ENCODE data around the gene RAB35. TPM values are rescaled to one million over a fixed set of nuclear protein-coding genes. Genes with fewer than 3 reads are reported as not detected.

The RAB35 gene
- total RNA-seq, 1 donor from 2014 or later, result 44.4 TPM

- H3K36me3 Mint-ChIP-seq (ENCODE audit: low read depth), result peaks cover 60% of the 10 kb centered on the region
- DNase-seq (ENCODE audit: low spot score), result no peak
- no peaks in the 10 kb centered on the region for H3K4me1 Mint-ChIP-seq (ENCODE audit: low read depth)
- no peak overlapping the region for H3K27ac Mint-ChIP-seq (ENCODE audit: unreplicated experiment)
- no peaks in the 10 kb centered on the region for H3K9me3 Mint-ChIP-seq (ENCODE audit: low read depth)
- no peaks in the 10 kb centered on the region for H3K27me3 Mint-ChIP-seq (ENCODE audit: low read depth)
- no peak overlapping the region for H3K4me3 Mint-ChIP-seq (ENCODE audit: unreplicated experiment)
- no peak for TF ChIP-seq CTCF (IDR thresholded peaks at IDR 0.05)
These were observed 41.8 kb upstream of the RAB35 start for GRCh38 chr12:120158351-120158750.

GRCh38 chr12:120157678-120158077 is 41.1 kb upstream of the RAB35 start:
- no peak for TF ChIP-seq CTCF (IDR thresholded peaks at IDR 0.05)
- Mint-ChIP-seq H3K9me3 (ENCODE audit: low read depth) (no peaks in the 10 kb centered on the region), H3K27ac (ENCODE audit: unreplicated experiment) (no peak overlapping the region), H3K4me1 (ENCODE audit: low read depth) (no peaks in the 10 kb centered on the region), H3K4me3 (ENCODE audit: unreplicated experiment) (no peak overlapping the region), H3K27me3 (ENCODE audit: low read depth) (no peaks in the 10 kb centered on the region), H3K36me3 (ENCODE audit: low read depth) (peaks cover 60% of the 10 kb centered on the region)
- no peak for DNase-seq (ENCODE audit: low spot score)

- H3K27ac Mint-ChIP-seq (ENCODE audit: unreplicated experiment), result no peak overlapping the region
- H3K36me3 Mint-ChIP-seq (ENCODE audit: low read depth), result peaks cover 54% of the 10 kb centered on the region
These were observed 40.0 kb upstream of the RAB35 start for GRCh38 chr12:120156315-120157259.

GRCh38 chr12:120155072-120155471 is 38.5 kb upstream of the RAB35 start:
- H3K4me3 Mint-ChIP-seq (ENCODE audit: unreplicated experiment), result no peak overlapping the region
- H3K9me3 Mint-ChIP-seq (ENCODE audit: low read depth), result no peaks in the 10 kb centered on the region
- H3K27me3 Mint-ChIP-seq (ENCODE audit: low read depth), result no peaks in the 10 kb centered on the region
- TF ChIP-seq CTCF (IDR thresholded peaks at IDR 0.05), result no peak
- DNase-seq (ENCODE audit: low spot score), result no peak
- H3K4me1 Mint-ChIP-seq (ENCODE audit: low read depth), result no peaks in the 10 kb centered on the region
- no peak overlapping the region for H3K27ac Mint-ChIP-seq (ENCODE audit: unreplicated experiment)
- peaks cover 42% of the 10 kb centered on the region for H3K36me3 Mint-ChIP-seq (ENCODE audit: low read depth)

More at GRCh38 chr12:120156315-120157259, 40.0 kb upstream of the RAB35 start:
- Mint-ChIP-seq H3K27me3 (ENCODE audit: low read depth) (no peaks in the 10 kb centered on the region), H3K4me1 (ENCODE audit: low read depth) (no peaks in the 10 kb centered on the region), H3K4me3 (ENCODE audit: unreplicated experiment) (no peak overlapping the region), H3K9me3 (ENCODE audit: low read depth) (no peaks in the 10 kb centered on the region)
- no peak for TF ChIP-seq CTCF (IDR thresholded peaks at IDR 0.05)
- no peak for DNase-seq (ENCODE audit: low spot score)

GRCh38 chr12:120150919-120151525 is 34.5 kb upstream of the RAB35 start:
- Mint-ChIP-seq H3K27ac (ENCODE audit: unreplicated experiment) (no peak overlapping the region), H3K4me1 (ENCODE audit: low read depth) (no peaks in the 10 kb centered on the region), H3K4me3 (ENCODE audit: unreplicated experiment) (no peak overlapping the region), H3K9me3 (ENCODE audit: low read depth) (no peaks in the 10 kb centered on the region), H3K27me3 (ENCODE audit: low read depth) (no peaks in the 10 kb centered on the region), H3K36me3 (ENCODE audit: low read depth) (peaks cover 41% of the 10 kb centered on the region)
- DNase-seq (ENCODE audit: low spot score), result no peak
- no peak for TF ChIP-seq CTCF (IDR thresholded peaks at IDR 0.05)
